Adipose tissue (tissue), 3 donors: Measurements from ENCODE around the gene PSAT1. TPM values are rescaled to one million over a fixed set of nuclear protein-coding genes. Genes with fewer than 3 reads are reported as not detected.

Source experiments
- H3K27ac ChIP-seq: one replicate; pipeline ENCODE4 v1.5.1; 2013; ENCODE audit warnings: low read depth, low read length
- WGBS, 3 donors: extraction: QIAGEN DNeasy Blood & Tissue Kit; methylation state at CpG; one replicate each; pipeline ENCODE4 v1.1.7; 2013; 5-methylcytosine and 5-hydroxymethylcytosine counted together
- polyA plus RNA-seq, 3 donors: library from polyadenylated mRNA; stranded (reverse); fragments of 200-250 nt; gene quantifications; one replicate each; pipeline ENCODE4 v1.2.3, GENCODE V29; 2013
- donor health status: healthy with polysubstance abuse.
- donor health status: Bipolar disorder and iron deficiency.
- donor health status: healthy.

The PSAT1 gene
- polyA plus RNA-seq, 3 donors = 2.6 to 27.6 (median 6.9) TPM

DNA sequence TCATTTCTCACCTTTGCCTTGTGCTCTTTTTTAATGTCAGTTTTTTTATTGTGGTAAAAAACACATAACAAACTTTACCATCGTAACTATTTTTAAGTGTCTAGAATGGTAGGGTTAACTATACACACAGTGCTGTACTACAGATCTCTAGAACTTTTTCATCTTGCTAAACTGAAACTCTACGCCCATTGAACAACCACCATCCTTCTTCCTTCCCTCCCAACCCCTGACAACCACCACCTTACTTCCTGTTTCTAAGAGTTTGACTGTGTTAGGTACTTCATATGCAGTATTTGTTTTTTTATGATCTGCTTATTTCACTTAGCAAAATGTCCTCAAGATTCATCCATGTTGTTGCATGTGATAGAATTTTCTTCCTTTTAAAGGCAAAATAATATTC lies 54.9 kb downstream of the PSAT1 start:
- 61 to 79% (median 64%) methylated on average over 2 of the region's 2 CpGs for WGBS, 3 donors
- no peak overlapping the region for H3K27ac ChIP-seq

DNA sequence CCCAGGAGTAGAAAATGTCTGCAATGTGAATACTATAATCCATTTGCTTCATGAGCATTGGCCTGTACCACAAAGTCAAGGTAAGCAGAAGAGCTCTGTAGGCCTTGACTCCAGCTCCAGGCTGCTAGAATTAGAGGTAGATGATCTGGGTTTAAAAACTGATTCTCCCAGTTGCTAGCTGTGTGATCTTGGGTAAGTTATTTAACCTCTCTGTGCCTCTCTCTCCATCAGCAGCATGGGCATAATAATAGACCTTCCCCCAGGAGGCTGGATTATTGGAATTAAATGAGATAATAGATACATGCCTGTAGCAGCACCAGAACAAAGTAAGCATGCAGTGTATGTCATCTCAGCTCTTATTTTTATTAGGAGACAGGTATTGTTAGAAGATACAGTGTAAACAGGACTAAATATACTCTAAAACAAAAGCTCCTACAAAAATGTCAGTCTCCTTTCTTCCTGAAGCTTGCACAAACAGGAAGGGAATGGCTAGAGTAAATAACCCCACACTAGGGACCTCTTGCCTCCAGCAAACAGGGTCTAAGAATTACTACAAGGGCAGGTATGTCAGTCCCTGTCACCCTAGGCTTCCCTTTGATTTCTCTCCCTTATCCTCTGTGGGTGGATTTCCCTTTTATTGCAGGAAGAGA lies 57.5 kb downstream of the PSAT1 start:
- no peak overlapping the region for H3K27ac ChIP-seq

DNA sequence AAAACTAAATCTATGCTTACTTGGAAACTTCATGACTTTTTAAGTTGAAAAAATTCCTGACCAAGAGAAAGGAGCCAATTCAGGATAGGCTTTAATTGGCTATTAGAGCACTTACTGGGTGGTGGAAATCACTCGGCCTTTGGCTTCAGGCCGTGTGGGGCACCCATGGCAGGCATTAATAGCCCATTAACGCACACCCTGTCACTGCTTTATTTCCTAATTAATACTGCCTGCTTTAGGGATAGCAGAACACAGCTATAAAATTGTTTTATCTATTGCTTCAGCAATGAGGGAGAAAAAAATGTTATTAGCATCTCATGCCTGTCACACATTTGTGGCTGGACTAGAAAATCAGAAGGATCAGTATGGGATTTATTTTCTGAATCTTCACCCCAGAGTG lies 58.1 kb downstream of the PSAT1 start:
- 70 to 73% (median 72%) methylated on average over 3 of the region's 3 CpGs for WGBS, 3 donors
- H3K27ac ChIP-seq = no peak overlapping the region

- no peak overlapping the region for H3K27ac ChIP-seq
- WGBS, 3 donors = 62 to 92% (median 87%) methylated on average over 4 of the region's 4 CpGs
Measured at GRCh38 chr9:78356634-78357033, 59.7 kb downstream of the PSAT1 start.

DNA sequence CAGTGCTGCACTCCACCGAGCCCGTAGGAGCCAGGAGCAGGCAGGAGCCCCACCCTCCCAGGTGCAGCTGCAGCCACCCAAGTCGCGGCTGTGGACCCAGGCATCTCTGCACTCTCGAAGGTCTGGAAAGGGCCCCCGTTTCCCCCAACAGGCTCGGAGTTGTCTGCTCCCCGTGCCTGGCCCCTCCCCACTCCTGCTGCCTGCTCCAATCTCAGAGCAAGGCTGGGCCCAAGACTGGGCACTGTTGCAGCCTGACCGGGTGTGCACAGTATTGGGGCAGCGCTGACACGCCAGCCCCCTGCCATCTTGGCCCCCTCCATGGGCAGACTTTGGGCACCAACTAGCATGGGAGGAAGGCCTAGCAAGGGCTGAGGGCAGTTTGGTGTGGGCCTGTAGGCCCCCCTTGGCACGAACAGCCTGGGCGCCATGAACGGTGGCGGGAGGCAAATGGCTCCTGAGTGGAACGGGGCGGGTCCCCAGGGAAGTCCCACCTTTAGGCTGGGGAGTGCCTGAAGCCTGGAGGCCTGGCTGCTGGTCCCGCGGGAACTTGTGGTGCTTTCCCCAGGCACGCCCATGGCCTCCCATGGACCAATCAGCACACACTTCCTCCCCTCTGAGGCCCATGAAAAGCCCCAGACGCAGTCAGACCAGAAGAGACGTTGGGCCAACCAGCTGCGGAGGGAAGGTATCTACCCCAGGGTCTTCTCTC lies 60.4 kb downstream of the PSAT1 start:
- WGBS, 3 donors = 93 to 94% (median 93%) methylated on average over 22 to 23 of the region's 23 CpGs
- H3K27ac ChIP-seq = no peak overlapping the region

GRCh38 chr9:78358329-78359051 lies 61.6 kb downstream of the PSAT1 start:
- H3K27ac ChIP-seq = no peak overlapping the region
- 87 to 90% (median 89%) methylated on average over 17 of the region's 17 CpGs for WGBS, 3 donors

DNA sequence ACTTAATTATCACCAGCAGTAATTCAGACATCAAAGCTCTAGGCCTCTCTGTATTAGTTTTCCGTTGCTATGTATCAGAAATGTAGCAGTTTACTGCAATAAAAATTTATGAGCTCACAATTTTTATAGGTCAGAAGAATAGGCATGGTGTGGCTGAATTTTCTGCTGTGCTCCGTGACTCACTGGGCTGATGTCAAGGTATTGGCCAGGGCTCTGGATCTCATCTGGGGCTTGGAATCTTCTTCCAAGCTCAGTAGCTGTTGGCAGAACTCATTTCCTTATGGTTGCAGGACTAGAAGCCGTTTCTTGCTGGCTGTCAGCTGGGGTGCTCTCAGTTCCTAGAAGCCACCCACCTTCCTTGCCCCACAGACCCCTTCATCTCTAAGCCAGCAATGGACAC lies 66.3 kb downstream of the PSAT1 start:
- H3K27ac ChIP-seq = no peak overlapping the region
- 66 to 85% (median 67%) methylated on average over 3 of the region's 3 CpGs for whole genome bisulfite sequencing, 3 donors

DNA sequence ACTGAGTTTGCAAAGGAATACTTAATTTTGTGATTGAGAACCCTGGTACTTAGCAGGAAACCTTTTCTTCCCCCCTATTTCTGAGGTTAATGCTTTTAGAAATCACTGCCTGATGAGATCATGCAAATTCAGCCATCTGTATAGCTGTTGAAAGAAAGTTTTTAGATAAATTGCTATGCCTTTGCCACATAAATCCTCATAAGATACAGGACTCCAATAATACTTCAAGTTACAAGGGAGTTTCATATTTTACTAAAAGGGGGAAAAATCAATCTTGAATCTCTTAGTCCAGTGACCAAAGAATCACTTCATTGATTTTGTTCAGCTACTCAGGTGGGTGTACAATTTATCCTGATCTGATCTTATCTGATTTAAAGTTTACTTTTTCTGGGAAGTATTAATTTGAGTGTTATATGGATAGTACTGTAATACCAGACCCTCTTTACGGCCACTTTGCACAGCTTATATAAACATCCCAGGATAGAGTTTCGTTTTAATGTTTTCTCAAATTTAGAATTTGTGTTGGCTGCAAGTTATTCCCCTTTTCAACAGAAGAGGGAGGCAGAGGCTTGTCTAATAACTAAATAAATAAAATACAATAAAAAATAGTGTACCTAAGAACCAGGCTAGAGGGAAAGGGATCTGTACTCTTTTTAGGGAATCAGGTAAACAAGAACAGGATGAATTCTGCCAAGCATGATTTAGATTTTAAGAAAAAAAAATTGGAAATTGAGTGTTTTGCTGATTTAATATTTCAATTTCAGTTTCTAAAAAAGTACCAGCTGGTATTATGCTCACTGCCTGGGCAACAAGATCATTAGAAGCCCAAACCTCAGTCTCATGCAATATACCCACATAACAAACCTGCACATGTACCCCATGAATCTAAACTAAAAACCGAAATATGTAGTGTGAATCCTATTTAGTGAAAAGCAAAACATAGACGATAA lies 69.1 kb downstream of the PSAT1 start:
- H3K27ac ChIP-seq = no peak overlapping the region
- WGBS, 3 donors = 49 to 59% (median 52%) methylated on average over 4 of the region's 4 CpGs

DNA sequence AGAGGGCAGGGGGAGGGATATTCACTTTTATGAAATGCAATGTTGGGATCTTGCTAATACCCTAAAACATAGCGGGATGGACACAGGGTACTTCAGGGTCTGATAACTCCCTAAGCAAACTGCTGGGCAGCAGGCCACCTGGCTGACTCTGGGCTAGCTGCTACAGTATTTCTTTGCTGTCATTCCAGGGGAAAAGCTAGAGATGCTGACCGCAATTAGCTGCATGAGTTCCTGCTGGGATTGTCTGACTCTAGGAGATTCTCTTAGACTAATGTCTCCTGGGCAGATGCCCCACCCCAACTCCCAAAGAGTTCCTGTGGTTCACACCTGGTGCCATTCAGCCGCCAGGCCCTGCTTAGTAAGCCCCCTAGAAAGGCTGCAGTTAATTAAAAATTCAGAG lies 69.9 kb downstream of the PSAT1 start:
- no peak overlapping the region for H3K27ac ChIP-seq
- 84 to 93% (median 86%) methylated on average over 3 of the region's 3 CpGs for WGBS, 3 donors

DNA sequence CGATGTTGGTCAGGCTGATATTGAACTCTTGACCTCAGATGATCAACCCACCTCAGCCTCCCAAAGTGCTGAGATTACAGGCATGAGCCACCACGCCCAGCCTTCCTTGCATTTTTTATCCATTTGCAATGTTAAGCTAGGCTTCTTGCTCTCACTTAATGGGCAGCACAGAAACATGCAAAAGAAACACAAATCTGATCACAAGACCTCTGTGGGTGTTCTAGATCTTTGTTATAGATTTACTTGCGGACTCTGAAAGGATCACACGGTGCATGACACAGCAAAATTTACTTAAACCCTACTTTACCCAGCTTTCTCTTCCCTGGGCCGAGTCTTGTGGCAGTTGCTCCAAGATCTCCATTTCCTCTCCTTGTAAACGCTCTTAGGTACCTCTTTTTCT lies 71.3 kb downstream of the PSAT1 start:
- no peak overlapping the region for H3K27ac ChIP-seq
- WGBS, 3 donors = 67 to 91% (median 73%) methylated on average over 6 of the region's 6 CpGs

- H3K27ac ChIP-seq = no peak overlapping the region
- WGBS, 3 donors = 24 to 33% (median 31%) methylated on average over 8 of the region's 8 CpGs
Measured at GRCh38 chr9:78369639-78370219, 72.8 kb downstream of the PSAT1 start.

DNA sequence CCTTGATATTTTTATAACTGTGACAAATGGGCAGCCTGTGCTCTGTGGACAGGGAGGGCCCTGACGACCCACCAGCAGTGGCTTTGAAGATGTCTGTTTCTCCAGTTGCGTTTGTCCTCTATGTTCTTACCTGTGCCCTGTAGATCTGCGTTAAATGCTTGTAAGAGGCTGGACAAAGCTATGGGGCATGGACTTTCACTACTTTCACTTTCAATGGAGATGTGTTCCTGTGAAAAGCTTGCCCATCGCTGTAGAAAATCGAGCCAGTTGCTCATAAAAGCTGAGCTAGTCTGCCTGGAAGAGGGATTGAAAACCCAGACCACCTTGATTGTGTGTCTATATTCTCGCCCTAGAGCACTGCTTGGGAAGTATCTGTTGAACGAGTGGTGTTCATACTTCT lies 74.1 kb downstream of the PSAT1 start:
- H3K27ac ChIP-seq = no peak overlapping the region
- 70 to 77% (median 77%) methylated on average over 7 of the region's 7 CpGs for WGBS, 3 donors

GRCh38 chr9:78371981-78372380 lies 75.1 kb downstream of the PSAT1 start:
- H3K27ac ChIP-seq = no peak overlapping the region
- WGBS, 3 donors = 44 to 69% (median 50%) methylated on average over 7 of the region's 7 CpGs

Other genes with a start within 250 kb of the PSAT1 start
- gene CEP78, start 61.0 kb upstream of the PSAT1 start, polyA plus RNA-seq = 1 to 10 TPM; 2.3 to 7.0 (median 3.2) TPM